HG03039 (cell line): ENCODE measurements around the gene TGDS.

ENCODE experiments used
- ATAC-seq: cut with Tn5 transposase; IDR thresholded peaks from one replicate; pipeline ENCODE4 v1.9.1; 2021; ENCODE audit warnings: mild to moderate bottlenecking, moderate library complexity; ENCODE audit not compliant: unreplicated experiment

TGDS gene

DNA sequence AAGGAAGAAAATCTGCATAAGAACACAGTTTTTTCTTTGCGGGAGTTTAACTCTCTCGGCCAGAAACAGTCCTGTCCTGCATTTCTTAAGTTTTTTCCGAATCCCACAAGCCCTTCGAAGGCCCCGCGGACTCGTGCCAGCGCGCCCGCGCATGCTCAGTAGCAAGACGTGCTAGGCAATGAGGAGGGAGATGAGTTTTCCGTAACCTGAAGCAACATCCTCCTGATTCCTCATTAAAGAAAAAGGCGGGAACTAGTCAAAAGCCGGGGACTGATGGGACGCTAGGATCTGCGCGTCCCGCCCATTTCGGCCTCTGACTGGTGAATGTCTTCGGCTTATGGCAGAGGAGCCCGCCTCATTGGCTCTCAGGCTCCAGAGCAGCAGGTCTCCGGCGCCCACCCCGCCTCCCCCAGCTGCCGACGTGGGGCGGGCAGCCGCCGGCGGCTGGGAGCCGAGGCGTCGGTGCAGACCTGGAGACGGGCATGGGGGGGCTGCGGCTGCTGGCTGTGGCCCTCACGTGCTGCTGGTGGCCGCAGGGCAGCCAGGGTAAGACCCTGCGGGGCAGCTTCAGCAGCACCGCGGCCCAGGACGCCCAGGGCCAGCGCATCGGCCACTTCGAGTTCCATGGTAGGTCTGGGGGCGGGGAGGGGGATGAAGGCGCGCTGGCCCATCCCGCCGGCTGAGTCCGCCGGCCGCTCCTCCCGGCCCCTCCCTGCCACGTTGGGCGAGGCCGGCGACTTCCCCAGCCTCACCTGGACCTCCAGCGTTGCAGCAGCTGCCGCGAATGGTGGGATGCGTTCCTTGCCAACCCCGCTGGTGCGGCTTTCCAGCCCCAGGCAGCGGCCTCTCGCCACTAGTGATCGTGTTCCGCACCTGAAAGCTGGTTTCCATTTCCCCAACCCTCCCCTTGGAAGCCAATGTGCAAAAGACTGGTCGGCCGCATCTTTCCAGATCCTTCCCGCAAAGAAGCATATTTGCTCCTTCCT lies 5.8 kb upstream of the TGDS start, which contains the start of gene GPR180:
TSS of gene GPR180 (plus strand) at position 412 of the 986 bp plus-strand sequence. CDS start at position 483, 71 bp downstream.
- peak; percentile 99 for ATAC-seq

DNA sequence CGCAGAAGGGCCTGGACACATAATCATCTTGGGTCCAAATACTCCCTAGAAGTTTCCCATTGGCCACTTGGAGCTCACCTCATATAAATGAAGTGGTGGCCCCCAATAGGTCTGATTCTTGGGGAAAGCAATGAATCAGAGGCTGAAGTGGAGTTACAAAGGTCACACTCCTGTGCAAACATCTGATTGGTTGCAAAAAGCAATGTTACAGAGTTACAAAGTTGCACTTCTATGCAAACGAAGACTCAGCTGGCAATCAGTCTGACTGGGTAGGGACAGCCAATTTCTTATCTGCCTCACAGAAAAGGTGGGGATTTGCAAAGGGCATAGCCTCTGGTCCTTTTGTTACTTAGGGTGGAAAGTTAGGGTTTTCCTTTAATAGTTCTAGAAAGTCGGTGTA lies 3.9 kb upstream of the TGDS start:
- no peak for ATAC-seq

DNA sequence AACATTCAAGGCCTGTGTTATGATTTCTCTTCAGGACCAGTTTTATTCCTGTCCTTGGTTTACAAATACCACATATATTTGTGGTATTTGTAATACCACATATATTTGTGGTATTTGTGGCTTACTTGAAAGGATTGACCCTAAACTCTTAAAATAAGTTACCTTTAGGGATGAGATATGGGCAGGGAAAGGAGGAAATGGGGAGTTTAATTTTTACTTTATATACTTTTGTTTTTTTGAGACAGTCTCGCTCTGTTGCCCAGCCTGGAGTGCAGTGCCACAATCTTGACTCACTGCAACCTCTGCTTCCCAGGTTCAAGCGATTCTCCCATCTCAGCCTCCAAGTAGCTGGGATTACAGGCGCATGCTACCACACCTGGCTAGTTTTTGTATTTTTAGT lies 2.3 kb upstream of the TGDS start:
- no peak for ATAC-seq

DNA sequence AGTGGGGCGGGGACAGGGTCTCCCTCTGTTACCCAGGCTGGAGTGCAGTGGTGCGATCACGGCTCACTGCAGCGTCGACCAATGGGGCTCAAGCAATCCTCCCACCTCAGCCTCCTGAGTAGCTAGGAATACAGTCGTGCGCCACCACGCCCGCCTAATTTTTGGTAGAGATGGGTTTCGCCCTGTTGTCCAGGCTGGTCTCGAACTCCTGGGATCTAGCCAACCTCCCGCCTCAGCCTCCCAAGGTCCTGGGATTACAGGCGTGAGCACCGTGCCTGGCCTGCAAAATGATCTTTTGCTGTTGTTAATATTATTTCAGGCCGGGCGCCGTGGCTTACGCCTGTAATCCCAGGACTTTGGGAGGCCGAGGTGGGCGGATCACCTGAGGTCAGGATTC lies 621 bp upstream of the TGDS start:
- ATAC-seq, result no peak

DNA sequence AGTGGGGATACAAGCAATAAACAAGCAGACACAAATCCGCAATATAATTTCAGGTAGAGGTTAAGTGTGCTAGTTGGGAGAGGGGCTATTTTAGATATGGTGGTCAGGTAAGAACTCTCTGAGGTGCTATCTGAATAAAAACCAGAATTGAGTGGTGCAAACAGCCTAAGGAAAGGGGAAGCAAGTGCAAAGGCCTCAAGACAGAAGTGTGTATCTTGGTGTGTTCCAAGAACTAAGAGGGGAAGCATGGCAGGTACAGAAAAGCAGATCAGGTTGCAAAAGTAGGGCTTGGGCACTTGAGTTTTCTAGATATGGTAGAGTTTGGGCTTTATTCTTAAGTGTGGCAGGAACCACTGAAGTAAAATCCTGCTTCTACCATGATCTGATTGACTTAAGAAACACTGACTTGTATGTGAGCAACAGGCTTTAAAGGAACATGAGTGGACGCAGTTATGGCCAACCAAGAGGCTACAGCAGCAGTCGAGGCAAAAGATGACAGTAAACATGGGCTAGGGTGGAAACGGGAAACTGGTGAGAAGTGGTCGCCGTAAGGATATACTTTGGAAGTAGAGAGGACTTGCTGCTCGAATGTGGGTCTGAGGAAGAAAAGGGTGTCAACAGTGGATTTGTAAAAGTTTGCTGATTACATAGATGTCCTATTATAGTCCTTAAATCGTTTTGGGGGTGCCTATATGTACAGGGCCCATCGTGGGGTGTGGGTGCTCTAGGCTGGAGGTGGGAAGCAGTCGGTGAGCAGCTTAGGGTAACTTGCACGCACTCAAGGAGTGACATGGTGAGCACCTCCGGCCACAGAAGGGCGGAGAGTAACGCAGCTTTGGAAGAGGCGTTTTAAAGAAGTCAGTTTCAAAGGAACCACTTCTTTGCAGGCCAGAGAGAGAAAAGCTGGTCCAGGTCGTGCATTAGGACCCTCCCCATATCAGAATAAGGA lies 677 bp downstream of the TGDS start:
- peak; percentile 37 for ATAC-seq

DNA sequence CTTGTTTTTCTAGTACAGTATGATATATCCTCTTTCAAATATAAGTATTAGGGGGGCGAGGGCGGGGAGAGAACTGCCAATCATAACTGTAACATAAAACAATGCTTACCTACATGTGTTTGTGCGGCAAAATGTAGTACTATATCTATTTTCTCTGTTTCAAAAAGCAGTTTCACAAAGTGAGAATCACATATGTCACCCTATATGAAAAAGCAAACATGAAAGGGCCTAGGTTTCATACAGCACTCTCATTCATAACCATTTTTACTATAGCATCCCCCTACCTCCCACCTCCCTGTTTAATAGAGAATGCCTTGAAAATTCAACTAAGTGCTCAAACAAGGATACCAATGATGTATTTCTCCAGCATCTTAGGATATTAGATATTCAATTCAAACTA lies 5.2 kb downstream of the TGDS start:
- ATAC-seq, result no peak

DNA sequence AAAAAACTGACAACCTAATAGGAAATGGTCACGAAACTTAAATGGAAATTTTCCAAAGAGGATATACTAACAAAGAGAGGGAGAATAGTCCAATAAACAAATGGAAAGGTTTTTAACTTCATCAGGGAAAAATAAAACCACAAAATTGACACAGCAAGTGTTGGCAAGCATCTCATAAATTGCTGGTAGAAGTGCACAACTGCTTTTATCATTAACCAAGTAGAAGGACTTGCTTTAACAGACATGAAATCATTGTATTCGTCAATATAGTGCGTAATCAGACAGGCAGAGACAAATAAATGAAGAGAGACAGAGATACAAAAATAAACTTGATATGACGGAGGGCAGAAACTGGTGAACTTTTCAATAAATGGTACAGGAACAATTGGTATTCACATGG lies 7.4 kb downstream of the TGDS start:
- ATAC-seq, result no peak

DNA sequence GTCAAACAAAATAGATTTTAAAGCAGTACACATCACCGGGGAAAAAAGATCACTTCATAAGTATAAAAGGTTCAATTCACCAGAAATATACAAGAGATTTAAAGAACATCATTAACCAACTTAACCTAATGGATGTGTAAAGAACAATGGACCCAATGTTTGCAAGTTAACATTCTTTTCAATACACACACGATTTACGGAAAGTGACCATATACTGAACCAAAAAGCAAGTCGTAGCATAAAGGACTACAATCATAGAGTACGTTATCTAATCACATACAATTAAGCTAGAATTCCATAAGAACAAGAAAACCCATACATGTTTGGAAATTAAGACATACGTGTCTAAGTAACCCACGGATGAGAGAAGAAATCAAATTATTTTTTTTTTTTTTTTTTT lies 9.6 kb downstream of the TGDS start:
- no peak for ATAC-seq

DNA sequence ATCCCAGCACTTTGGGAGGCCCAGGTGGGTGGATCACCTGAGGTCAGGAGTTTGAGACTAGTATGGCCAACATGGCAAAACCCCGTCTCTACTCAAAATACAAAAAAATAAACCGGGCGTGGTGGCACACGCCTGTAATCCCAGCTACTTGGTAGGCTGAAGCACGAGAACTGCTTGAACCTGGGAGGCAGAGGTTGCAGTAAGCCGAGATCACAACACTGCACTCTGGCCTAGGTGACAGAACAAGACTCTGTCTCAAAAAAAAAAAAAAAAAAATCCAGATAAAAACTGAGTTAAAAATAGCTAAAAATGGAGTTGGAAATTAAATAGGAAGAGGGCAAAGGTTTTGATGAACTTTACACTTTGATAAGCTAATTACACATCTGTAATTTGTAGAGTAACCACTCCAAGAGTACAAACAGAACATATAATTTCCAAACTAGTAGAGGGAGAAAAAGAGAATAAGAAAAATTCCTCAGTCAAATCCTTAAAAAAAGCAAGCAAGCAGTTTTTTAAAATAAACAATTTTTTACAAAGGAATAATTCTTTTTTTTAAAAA lies 10.3 kb downstream of the TGDS start:
- ATAC-seq, result no peak

DNA sequence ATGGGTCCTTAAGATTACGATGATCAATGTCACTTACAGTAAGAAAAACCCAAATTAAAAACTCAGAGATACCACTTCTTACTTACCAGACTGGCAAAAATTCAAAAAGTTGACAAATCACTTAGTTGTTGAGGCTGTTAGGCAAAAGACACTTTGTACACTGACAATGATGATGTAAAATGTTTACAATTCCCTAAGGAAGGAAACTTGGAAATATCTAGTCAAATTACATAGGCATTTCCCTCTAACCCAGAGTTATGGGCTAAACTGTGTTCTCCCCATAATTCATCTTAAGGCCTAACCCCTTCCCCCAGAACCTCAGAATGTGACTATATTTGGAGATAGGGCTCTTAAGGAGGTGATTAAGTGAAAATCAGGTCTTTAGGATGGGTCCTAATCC lies 12.0 kb downstream of the TGDS start:
- ATAC-seq, result no peak

DNA sequence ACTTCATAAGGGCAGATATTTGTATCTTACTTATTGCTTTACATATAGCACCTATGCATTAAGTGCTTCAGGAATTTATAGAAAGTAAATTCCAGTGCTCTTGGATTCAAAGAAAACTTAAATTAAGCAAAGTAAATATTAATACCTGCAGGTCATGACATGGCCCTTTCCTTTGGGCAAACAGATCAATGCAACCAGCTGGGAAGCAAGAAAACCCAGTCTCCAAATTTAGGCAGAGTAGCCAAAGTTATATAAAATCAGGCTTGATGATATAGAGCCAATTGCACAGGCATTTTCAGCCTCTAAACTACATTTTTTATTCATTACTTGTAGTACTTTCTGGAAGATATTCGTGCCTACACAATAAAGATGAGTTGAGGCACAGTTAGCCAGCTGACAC lies 16.9 kb downstream of the TGDS start:
- no peak for ATAC-seq

DNA sequence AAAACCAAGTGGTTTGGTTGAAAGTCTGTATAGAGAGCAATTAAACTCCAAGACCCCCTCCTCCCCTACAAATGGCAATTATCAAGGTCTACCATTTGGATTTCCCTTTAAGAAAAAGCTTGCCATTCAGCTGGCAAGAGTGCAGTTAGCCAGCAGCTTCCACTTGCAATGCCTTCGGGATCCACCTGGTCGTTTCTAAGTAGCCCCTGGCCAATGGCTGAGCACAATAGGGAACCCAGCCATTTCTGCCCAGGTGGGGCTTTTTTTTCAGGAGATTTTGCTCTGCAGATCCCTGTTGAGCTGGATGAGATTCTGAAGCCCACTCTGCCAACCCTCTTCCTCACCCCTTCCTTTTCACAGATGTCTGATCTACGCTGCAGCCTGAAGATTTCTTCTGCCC lies 26.3 kb downstream of the TGDS start:
- ATAC-seq, result no peak

DNA sequence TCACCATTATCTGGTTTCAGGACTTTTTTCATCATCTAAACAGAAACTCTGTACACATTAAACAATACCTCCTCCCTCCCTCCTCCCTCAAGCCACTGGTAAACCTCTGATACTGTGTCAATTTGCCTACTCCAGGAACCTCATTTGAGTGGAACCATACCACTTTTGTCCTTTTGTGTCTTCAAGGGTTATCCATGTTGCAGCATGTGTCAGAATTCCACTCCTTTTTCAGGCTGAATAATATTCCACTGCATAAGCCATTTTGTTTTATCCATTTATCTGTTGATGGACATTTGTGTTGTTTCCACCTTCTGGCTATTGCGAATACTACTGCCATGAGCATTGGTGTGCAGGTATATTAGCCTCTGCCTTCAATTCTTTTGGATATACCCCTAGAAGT lies 27.5 kb downstream of the TGDS start:
- no peak for ATAC-seq

DNA sequence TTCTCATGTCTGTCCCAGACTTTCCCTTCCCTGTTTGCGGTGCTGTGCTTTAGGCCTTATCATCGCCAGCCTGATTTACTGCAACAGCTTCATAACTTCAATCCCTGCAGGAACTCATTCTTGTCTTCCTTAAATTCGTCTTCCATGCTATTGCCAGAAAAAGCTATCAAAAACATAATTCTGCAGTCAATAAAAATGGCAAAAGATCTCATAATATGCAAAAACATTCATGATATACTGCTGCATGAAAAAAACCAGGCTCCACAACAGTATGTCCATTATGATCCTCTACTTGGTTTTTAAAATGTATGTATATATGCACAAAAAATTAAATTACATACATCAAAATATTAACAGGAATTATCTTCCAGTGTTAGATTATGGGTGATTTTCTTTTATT lies 28.4 kb downstream of the TGDS start:
- no peak for ATAC-seq

DNA sequence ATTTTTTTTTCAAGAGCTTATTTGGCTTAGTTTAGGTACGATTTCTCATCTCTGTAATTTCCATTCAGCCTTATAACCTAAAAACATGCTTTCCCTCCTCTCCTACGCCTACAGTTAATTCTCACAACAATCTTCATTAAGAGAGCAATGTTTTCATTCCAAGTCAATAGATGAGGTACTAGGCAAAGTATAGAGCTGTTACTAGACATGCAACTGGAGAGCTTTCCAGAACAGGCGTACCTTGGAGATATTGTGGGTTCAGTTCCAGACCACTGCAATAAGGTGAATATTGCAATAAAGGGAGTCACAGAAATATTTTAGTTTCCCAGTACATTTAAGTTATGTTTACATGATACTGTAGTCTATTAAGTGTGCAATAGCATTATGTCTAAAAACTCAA lies 34.8 kb downstream of the TGDS start:
- ATAC-seq, result no peak

DNA sequence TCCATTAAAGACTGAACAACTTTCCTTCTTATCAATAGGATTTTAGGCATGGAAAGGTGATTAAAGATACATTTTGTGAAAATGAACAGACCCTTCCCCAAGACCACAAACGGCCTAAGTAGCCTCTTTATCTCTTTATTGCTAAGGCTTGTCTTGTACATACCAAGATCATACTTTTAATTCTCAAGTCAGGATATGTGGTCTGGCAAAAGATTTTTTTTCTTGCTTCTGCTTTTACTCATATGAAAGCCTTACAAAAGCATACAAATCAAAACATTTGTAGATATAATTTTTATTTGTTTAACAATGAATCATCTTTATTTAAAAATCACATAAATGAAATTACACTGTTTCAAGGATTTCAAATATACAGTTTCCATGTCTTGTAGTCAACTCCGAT lies 35.8 kb downstream of the TGDS start:
- no peak for ATAC-seq

DNA sequence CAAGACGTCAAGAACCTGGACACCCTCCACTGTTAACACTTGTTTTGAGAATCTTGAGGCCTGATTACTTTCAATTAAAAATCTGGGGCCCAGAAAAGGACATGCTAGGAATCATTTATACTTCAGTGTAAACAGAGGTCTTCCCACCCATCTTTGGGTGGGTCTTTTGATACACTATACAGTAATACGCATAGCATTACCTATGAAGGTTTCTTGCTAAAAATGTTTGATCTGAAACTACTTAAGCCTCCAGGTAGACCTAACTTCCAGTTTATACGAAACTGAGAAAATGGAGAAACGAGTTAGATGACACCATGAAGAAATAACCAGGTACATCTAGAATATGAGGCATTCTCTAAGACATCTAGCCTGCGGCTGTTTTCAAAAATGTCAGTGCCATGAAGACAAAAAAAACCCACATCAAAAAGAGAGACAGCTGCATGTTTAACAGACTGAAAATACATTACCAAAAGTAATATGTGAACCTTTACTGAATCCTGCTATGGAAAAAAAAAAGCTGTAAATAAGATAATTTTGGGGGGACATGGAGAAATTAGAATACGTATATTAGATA lies 36.6 kb downstream of the TGDS start:
- no peak for ATAC-seq

DNA sequence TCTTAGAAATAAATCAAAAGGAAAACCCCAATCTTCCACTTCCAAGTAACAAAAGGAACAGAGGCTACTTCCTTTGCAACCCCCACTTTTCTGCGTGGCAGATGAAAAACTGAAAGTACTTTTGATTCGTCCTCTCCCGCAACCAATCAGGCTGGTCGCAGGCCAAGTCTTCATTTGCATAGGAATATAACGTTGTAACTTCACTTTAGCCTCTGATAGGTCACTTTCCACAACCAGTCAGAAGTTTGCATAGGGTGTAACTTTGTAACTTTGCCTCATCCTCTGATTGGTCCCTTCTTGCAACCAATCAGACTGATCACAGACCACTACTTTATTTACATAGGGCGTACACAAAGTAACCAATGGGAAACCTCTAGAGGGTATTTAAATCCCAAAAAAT lies 37.2 kb downstream of the TGDS start:
- ATAC-seq, result no peak

DNA sequence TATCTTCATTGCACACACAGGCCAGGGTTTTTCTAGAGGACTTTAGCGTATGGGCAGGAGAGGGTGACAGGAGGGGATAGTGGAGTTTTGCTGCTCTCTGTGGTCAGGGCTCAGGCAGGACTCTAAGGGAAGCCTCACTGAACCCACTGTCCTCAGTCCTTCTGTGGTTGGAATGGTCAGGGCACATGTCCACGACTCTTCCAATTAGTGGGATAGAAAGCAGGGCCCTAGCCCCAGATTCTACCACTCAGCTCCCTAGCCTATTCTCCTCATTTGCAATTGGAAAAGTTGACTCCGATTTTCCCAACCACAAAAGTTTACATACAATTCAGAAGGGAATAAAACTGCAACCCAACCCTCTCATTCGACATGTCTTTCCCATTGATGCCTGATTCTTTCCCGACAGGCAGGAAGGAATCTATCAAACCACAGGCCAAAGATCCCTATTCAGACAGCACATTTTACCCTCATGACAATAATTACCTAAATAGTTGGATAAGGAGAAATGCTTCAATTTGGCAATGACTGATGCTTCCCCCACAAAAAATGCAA lies 38.2 kb downstream of the TGDS start:
- no peak for ATAC-seq

DNA sequence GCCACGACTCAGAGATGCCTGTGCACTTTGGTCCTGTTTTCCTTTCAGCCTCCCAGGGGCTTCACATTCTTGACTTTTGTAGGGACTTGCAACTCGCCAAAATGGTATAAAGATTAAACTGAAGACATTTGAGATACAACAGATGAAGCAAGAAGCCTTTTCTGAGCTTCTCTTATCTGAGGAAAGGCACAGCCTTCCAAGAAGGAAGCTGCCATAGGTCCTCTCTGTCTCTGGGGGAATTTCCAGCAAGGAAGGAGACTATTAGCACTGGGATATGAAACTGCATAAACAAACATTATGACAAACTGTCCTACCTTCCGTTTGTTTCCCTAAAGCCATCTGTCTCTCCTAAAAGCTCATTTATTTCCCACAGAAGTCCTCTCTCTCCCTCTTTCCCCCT lies 39.3 kb downstream of the TGDS start:
- no peak for ATAC-seq

DNA sequence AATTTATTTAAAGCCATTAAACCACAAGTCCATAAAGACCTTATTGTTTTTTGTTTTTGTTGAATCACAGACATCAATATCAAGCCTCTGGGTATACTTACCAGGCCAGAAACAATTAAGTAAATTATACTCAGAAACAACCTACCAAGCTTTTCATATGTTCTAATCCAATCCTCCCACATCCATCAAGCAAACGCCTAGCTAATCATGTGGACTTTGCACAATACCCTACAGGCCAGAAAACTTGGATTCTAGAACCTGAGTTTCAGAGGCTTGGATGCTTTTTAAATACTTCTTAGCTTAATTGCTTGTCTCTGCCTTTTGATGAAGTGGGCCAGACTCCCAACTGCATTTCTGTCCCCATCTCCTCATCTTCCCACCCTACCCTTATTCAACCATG lies 39.9 kb downstream of the TGDS start:
- no peak for ATAC-seq
